Fibroblast of pulmonary artery (primary cell): Measurements from ENCODE around the gene FHL2.

ENCODE experiments used
- DNase-seq: peaks from one replicate; pipeline ENCODE4 v3.0.0-alpha.2; 2010; ENCODE audit warnings: low read depth
- H3K4me3 ChIP-seq: replicated peaks from 2 replicates; pipeline ENCODE4 v1.5.1; 2011; ENCODE audit warnings: low read depth, mild to moderate bottlenecking, control low read depth, low read length, moderate library complexity
- CTCF ChIP-seq: IDR thresholded peaks from 2 replicates; pipeline ENCODE4 v1.5.1; 2011; ENCODE audit warnings: mild to moderate bottlenecking, control low read depth, low read length, inconsistent platforms; ENCODE audit errors: missing control alignments

The FHL2 gene

DNA sequence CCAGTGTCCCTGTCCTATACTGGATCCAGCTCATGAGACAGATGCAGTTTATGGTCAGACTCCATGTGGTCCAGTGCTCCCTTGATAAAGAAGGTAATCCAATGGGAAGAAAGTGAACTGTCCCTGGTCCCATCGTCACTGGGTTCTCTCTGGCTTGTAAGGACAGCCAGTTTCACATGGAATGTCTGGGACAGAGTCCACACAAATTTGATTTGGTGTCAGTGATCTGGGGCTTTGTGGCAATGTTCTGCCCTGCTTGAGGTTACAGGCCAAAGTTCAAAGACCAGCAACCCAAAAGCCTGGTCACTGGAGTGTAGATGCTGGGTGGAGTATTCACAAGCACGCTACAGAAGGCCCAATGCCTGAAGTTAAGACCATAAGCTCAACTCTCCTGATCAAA lies 22.2 kb upstream of the FHL2 start:
- DNase-seq, result no peak
- no peak overlapping the region for H3K4me3 ChIP-seq
- TF ChIP-seq CTCF, result no peak

GRCh38 chr2:105418522-105418921 lies 19.7 kb upstream of the FHL2 start:
- DNase-seq, result no peak
- TF ChIP-seq CTCF, result no peak
- no peak overlapping the region for H3K4me3 ChIP-seq

DNA sequence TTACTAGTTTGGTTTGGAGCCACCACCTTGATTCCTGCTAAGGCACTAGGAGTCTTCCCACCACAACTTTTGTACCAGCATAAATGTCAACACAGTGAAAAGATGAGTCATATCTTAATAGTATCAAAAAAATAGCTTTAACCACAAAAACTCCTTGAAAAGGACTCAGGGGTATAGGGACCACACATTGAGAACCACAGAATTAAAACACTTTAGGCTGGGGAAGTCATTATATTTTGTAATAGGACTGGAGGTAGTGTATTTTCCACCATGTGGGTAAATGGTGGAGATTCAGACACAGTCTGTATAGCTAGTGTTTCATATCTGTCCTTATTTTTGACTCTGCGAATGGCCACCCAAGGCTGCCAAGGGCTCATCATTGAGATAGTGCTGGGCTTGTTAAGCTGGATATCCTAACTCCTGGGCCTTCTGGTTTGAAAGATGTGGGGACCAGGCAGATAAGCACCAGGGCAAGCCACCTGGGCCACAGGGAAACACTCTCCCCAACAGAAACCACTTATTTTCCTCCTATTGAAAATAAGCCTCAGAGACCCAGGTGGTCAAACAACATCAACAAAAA lies 19.1 kb upstream of the FHL2 start:
- peak; percentile 43 for DNase-seq
- H3K4me3 ChIP-seq, result no peak overlapping the region

GRCh38 chr2:105416156-105416555 lies 17.3 kb upstream of the FHL2 start:
- no peak overlapping the region for H3K4me3 ChIP-seq
- TF ChIP-seq CTCF, result no peak

More for the DNA sequence above, 19.1 kb upstream of the FHL2 start:
- no peak for TF ChIP-seq CTCF

GRCh38 chr2:105415007-105415406 lies 16.2 kb upstream of the FHL2 start:
- no peak for TF ChIP-seq CTCF
- no peak for DNase-seq
- no peak overlapping the region for H3K4me3 ChIP-seq

More at GRCh38 chr2:105416156-105416555, 17.3 kb upstream of the FHL2 start:
- DNase-seq, result no peak

DNA sequence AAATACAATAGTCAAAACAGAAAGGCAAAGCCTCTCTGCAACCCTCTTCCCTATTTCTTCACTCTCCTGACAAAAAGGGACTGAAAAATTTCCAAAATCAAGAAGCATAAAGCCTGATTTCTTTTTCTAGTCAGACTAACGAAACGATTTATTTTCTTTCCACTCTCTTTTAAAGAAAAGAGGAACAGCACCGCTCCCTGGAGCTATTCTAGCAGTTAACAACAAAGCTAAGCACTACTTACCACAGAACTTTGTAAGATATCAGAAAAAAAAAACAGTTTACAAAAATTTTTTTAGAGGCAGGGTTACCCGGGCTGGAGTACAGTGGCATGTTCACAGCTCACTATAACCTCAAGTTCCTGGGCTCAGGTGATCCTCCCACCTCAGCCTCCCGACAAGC lies 14.4 kb upstream of the FHL2 start:
- no peak for DNase-seq
- no peak for TF ChIP-seq CTCF
- no peak overlapping the region for H3K4me3 ChIP-seq

DNA sequence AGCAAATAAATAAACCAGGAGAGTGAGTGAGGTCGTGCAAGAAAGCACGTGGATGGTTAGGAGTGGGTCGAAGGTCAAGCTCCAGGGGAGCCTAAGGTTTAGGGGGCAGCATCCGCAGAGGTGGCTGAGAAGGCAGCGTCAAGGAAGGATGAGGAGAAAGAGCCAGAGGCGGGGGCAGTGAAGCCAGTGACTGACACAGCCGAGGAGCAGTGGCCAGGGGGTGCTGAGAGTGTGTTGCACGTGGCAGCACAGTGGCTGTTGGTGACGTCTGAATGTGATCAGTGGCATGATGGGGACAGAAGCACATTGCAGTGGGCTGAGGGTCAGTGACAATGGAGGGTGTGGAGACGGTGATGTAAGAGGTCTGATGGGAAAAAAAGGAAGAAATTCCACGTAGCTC lies 13.7 kb upstream of the FHL2 start:
- H3K4me3 ChIP-seq, result no peak overlapping the region
- TF ChIP-seq CTCF, result no peak
- DNase-seq, result no peak
